Measurements from ENCODE around the gene DYNLRB1.

DYNLRB1 gene

GRCh38 chr20:34573541-34574300, 57.5 kb downstream of the DYNLRB1 start:
- in situ Hi-C loops (cut with HindIII; ENCODE audit: low sequenced_read_pairs), result no loop called here

- in situ Hi-C loops (cut with HindIII; ENCODE audit: low sequenced_read_pairs), result no loop called here
Measured at GRCh38 chr20:34574426-34574825, 58.2 kb downstream of the DYNLRB1 start.

- in situ Hi-C loops (cut with HindIII; ENCODE audit: low sequenced_read_pairs), result no loop called here
Measured at GRCh38 chr20:34574861-34575260, 58.6 kb downstream of the DYNLRB1 start.

- in situ Hi-C loops (cut with HindIII; ENCODE audit: low sequenced_read_pairs), result no loop called here
Measured at GRCh38 chr20:34575271-34575670, 59.0 kb downstream of the DYNLRB1 start.

- in situ Hi-C loops (cut with HindIII; ENCODE audit: low sequenced_read_pairs), result no loop called here
Measured at GRCh38 chr20:34575756-34576155, 59.5 kb downstream of the DYNLRB1 start.

GRCh38 chr20:34577061-34577460, 60.8 kb downstream of the DYNLRB1 start:
- in situ Hi-C loops (cut with HindIII; ENCODE audit: low sequenced_read_pairs), result no loop called here

- in situ Hi-C loops (cut with HindIII; ENCODE audit: low sequenced_read_pairs), result no loop called here
Measured at GRCh38 chr20:34578025-34578424, 61.8 kb downstream of the DYNLRB1 start.

GRCh38 chr20:34578521-34578920, 62.3 kb downstream of the DYNLRB1 start:
- in situ Hi-C loops (cut with HindIII; ENCODE audit: low sequenced_read_pairs), result no loop called here

- in situ Hi-C loops (cut with HindIII; ENCODE audit: low sequenced_read_pairs), result no loop called here
Measured at GRCh38 chr20:34579191-34579978, 63.2 kb downstream of the DYNLRB1 start.

GRCh38 chr20:34579979-34580940, 64.0 kb downstream of the DYNLRB1 start:
- in situ Hi-C loops (cut with HindIII; ENCODE audit: low sequenced_read_pairs), result no loop called here

GRCh38 chr20:34581341-34582184, 65.3 kb downstream of the DYNLRB1 start:
- in situ Hi-C loops (cut with HindIII; ENCODE audit: low sequenced_read_pairs), result no loop called here

- in situ Hi-C loops (cut with HindIII; ENCODE audit: low sequenced_read_pairs), result no loop called here
Measured at GRCh38 chr20:34582221-34582620, 66.0 kb downstream of the DYNLRB1 start.

- in situ Hi-C loops (cut with HindIII; ENCODE audit: low sequenced_read_pairs), result no loop called here
Measured at GRCh38 chr20:34582911-34583310, 66.7 kb downstream of the DYNLRB1 start.

GRCh38 chr20:34583544-34583943, 67.3 kb downstream of the DYNLRB1 start:
- in situ Hi-C loops (cut with HindIII; ENCODE audit: low sequenced_read_pairs), result no loop called here

- in situ Hi-C loops (cut with HindIII; ENCODE audit: low sequenced_read_pairs), result no loop called here
Measured at GRCh38 chr20:34585019-34585418, 68.8 kb downstream of the DYNLRB1 start.

- in situ Hi-C loops (cut with HindIII; ENCODE audit: low sequenced_read_pairs), result no loop called here
Measured at GRCh38 chr20:34586488-34587163, 70.4 kb downstream of the DYNLRB1 start.
